Pons (tissue), 1 donor: ENCODE data around the gene MARCHF5.

Experiments
- DNase-seq: peaks from one replicate; pipeline ENCODE4 v3.0.0-alpha.2; 2016; ENCODE audit warnings: low spot score

Gene MARCHF5, protein sequence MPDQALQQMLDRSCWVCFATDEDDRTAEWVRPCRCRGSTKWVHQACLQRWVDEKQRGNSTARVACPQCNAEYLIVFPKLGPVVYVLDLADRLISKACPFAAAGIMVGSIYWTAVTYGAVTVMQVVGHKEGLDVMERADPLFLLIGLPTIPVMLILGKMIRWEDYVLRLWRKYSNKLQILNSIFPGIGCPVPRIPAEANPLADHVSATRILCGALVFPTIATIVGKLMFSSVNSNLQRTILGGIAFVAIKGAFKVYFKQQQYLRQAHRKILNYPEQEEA

GRCh38 chr10:92290837-92291615, at the start of gene MARCHF5, which contains the start of gene CPEB3:
TSS of gene MARCHF5 (plus strand) at chr10:92291167. CDS start at chr10:92291495, 328 bp downstream.
TSS of gene CPEB3 (minus strand) at chr10:92291078. CDS start at chr10:92240350, 50,728 bp downstream.
- DNase-seq, result peak; percentile 90

DNA sequence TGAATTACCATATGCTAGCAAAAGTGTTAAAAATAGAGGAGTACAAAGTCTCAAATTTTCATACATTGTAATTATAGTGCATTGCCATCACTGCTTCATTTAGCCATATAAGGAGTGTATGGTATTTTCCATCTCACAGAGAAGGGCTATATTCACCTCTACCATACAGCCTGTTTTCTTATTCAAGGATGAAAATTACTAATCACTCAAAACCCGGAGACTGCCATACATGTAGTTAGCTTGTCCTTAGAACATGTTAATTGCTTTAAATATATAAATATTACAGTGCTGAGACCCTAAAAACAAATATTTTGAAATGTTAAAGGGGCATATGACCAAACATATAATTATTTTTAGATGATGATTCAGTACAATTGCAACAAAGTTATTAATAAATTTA, 49.5 kb upstream of the MARCHF5 start:
- DNase-seq, result no peak

DNA sequence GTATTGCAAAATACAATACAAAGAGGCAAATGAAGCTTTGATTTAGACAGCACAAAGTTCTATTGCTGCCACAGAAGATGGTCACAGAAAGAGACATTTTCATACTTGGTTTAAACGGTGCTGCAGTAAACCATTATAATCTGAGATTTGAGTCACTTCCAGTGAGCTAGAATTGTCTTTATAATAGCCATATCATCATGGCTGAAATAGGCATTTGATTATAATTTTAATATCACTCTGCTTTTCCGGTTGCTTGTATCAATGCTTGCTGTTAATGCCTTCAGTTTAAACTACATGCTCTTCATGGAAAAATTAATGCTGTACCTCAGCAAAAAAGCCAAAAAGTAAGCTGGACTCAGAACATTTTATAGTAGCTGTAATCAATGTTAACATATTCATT, 48.6 kb upstream of the MARCHF5 start:
- no peak for DNase-seq

DNA sequence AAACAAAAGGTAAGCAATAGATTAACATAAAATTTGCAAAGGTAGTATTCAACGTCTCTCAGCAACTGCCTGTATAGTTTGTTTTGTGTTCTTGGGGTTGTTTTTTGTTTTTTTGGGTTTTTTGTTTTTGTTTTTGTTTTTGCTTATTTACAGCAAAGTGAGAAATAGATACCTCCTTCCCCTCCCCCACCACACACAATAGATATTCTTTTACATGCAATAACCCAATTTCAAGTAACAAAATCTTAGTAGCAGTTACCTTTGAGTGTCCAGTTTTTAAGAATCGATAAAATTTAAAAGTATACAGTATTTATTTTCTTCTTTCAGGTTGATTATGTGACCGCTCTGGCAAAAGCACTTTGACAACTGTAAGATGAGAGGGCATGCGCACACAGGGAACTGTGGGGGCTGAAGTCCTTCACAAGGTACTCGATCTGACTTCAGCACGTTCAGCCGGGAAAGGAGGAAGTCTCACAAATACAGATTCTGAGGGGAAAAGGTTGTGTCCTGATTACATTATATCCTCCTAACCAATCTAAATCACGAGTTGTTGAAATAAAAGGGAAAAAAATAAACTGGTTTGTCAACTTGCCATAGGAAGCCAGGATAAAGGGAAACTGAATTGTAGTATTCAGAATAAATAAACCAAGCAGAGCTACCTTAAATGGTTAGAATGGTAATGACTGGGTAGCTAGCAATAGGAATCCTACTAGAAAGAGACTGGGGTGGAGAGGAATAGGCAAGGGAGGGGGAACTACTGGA, 47.9 kb upstream of the MARCHF5 start:
- DNase-seq, result peak; percentile 94

DNA sequence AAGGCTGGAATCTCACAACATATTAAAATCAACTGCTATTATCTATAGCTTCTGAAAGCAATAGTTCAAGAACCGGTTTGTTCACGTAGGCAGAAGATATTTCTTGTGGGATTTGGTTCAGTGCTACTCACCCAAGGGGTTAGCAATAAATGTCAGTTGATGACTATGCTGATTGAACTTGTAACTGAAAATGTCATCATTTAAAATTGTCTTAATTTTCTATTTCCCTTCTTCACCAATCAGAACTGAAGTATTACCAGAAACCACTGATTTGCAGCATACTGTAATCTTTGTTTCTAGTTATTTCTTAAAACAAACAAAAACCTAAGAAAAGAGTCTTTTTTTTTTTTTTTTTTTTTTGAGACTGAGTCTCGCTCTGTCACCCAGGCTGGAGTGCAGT, 46.2 kb upstream of the MARCHF5 start:
- no peak for DNase-seq

- DNase-seq, result no peak
Measured at GRCh38 chr10:92248566-92248965, 42.4 kb upstream of the MARCHF5 start.

DNA sequence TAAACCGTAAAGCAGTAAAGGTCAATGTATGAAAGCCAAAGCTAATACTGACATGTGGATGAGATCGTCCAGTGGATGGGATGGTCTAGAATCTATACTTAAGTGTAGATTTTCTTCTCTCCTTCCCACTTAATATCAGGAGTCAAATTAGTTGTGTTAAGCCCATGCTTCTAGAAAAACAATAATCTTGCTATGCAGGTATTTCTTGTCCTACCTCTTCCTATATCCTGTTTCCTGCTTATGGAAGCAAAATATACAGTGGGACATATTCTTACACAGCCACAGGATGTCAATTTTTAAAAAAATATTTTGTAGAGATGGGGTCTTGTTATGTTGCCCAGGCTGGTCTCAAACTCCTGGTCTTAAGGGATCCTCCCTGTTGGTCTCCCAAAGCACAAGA, 27.6 kb upstream of the MARCHF5 start:
- no peak for DNase-seq

DNA sequence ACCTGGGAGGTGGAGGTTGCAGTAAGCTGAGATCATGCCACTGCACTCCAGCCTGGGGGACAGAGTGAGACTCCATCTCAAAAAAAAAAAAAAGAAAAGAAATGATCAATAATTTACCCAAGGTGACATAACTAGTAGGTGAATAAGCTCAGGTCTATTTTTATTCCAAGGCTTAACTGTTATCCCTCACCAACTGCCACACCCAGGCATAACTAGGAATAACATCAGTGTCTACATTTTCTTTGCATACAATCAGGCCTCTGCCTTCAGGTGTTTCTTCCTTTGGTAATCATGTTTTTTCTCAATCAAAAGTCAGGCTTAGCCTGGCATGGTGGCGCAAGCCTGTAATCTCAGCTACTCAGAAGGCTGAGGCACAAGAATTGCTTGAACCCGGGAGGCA, 26.7 kb upstream of the MARCHF5 start:
- no peak for DNase-seq

DNA sequence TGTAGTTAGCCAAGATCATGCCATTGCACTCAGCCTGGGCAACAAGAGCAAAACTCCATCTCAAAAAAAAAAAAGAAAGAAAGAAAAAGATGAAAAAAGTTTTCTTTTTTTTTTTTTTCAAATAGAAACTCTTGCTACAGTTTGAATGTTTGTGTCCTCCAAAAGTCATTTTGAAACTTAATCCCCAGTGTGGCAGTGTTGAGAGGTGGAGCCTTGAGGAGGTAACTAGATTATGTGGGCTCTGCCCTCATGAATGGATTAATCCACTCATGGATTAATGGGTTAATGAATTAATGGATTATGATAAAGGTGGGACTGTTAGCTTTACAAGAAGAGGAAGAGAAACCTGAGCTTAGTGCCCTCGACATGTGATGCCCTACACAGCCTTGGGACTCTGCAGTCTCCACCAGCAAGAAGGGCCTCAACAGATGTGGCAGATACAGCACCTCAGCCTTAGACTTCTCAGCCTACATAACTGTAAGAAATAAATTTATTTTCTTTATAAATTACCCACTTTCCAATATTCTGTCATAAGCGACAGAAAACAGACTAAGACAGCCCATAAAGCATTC, 25.2 kb upstream of the MARCHF5 start:
- DNase-seq, result no peak

DNA sequence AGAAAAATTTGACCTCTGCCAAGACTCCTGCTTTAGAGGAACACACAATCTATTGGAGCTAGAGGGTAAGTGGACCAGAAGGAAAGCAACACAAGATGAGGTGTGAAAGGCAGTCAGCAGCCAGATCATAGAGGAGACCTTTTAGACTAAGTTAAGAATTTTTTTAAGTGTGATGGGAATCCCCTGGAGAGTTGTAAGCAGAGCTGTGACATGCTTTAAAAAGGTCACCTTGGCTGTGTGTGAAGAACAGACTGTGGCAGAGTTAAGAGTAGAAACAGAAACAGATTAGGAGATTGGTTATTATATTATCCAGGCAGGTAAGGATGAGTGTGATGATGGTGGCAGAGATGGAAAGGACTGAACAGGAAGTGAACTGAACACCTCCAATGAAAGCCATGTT, 23.6 kb upstream of the MARCHF5 start:
- DNase-seq, result no peak

GRCh38 chr10:92268748-92269147, 22.2 kb upstream of the MARCHF5 start:
- no peak for DNase-seq

GRCh38 chr10:92274071-92274470, 16.9 kb upstream of the MARCHF5 start:
- no peak for DNase-seq

DNA sequence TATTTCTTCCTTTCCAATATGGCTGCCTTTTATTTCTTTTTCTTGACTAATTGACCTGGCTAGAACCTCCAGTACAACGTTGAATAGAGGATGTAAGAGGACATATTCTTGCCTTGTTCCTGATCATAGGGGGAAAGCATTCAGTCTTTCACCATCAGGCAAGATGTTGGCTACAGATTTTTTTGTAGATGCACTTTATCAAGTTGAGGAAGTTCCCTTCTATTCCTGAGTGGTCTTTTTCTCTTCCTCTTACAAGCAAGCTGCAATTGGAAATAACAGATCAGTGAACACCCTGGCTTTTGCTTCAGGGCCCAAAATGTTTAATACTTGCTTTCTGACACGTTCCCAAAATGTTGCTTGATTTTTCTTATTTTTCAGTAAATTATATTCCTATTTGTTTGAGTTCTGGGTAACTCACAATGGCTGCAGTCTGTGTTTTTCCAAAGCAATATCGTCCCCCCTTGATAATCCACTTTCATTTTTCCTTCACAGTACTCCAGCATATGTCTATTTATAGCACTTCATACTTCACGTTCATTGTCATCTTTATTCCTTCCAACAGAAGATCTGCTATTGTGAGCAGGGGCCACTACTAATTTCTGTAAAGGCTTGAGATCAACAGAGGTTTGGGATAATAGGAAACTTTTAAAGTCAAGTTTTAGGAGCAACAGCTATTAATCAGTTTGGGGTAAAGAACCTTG, 11.8 kb upstream of the MARCHF5 start:
- DNase-seq, result peak; percentile 46

DNA sequence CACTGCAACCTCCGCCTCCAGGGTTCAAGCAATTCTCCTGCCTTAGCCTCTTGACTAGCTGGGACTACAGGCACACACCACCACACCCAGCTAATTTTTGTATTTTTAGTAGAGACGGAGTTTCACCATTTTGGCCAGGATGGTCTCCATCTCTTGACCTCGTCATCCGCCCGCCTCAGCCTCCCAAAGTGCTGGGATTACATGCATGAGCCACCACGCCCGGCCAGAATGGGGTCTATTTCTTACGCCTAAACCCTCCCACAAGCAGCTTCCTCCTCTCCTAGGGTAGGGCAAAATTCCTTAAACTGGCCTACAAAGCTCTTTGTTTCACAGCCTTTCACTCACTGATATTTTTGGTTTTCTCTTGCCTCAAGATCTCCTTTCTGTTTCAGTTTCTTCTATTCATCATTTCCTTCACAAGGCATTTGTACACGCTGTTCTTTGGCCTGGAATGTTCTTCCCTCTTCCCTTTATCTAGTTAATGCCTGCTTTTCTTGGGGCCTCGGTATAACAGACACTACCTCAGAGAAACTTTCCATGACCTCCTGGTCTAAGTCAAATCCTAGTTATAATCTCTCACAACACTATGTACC, 6.8 kb upstream of the MARCHF5 start:
- DNase-seq, result peak; percentile 57

GRCh38 chr10:92290076-92290836, 711 bp upstream of the MARCHF5 start:
- peak; percentile 52 for DNase-seq

GRCh38 chr10:92291616-92291865, 574 bp downstream of the MARCHF5 start:
- DNase-seq, result no peak

DNA sequence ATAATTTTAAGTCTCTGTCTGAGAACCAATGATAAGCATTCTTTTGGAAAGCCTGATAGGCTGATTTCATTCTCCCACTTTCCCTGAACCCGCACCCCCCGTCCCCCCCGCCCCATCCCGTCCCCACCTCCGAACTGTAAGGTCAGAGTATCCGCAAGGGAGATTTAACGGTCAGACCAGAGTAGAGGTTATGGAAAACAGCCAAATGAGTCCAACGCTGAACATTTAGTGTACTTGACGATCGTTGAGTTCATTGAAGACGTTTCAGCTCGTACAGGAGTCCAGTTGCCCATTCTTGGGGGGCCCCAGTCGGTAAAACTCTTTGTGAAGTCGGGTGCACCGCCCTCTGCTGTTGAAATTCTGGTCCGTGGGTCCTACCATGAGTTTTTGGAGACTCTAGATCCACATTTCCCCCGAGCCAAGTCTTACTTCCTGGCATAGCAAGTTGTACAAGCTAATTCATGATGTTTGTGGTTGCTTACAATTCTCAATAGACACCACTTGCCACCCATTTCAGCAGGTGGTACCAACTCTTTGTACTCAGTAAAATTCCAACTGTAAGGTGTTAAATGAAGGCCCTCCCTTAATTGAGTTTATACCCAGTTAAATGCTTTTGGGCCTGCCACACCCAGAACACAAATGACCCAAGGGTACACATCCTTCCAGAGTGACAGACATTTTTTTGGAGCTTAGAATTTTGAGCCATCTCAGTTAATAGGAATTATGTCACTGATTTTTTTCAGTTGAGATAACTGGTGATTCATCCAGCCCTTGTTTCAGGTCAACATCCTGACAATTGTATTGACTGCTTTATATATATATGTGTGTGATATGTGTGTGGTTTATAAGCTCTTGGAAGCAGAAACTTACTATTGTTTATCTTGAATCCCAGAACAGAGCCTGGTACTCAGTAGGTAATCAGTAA, 1.2 kb downstream of the MARCHF5 start:
- DNase-seq, result peak; percentile 58

GRCh38 chr10:92298487-92298886, 7.5 kb downstream of the MARCHF5 start:
- no peak for DNase-seq

- no peak for DNase-seq
Measured at GRCh38 chr10:92303096-92303495, 12.1 kb downstream of the MARCHF5 start.

- DNase-seq, result no peak
Measured at GRCh38 chr10:92304061-92304460, 13.1 kb downstream of the MARCHF5 start.
